GM12873 (cell line): ENCODE data around the gene RBM7.

ENCODE experiments used
- CTCF ChIP-seq: IDR thresholded peaks from 2 replicates; pipeline ENCODE4 v1.5.1; 2012; ENCODE audit warnings: low read depth, mild to moderate bottlenecking, moderate library complexity, low read length, control low read depth; ENCODE audit not compliant: insufficient read depth; ENCODE audit errors: missing control alignments

Gene RBM7

GRCh38 chr11:114366331-114367243 lies 33.9 kb upstream of the RBM7 start:
- no peak for TF ChIP-seq CTCF

- TF ChIP-seq CTCF, result no peak
These were observed 33.1 kb upstream of the RBM7 start for GRCh38 chr11:114367244-114367957.

DNA sequence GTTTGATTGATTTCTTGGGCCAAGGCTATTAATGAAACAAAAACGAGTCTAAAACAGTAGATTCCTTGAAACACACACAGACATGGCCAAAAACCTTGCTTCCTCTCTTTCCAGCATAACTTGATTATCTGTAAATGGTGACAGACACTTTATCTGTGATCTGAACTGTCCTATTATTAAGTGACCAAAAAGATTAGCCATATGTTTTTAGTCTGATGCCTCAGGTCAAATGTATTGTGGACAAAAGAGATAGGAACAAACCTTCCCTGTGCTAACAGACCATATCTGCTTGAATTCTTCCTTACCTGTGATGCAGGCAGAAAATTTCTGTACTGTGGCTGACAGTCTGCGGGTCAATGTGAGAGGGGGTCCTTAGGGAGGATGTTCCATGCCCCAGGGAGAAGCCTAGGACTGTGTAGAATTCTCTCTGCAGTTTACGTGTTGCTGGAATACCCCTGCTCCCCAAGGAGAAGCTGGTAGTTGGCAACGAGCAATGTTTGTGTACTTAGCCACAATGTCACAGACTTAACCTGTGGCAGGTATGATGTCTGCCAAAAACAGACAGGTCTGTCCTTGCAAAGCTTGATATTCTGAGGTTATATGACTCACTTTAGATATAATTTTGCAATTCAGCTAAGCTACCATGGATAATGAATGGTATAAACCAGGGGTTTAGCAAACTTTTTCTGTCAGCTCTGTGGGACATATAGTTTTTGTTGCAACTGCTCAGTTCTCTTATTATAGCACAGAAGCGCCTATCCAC lies 31.4 kb upstream of the RBM7 start:
- TF ChIP-seq CTCF, result no peak

DNA sequence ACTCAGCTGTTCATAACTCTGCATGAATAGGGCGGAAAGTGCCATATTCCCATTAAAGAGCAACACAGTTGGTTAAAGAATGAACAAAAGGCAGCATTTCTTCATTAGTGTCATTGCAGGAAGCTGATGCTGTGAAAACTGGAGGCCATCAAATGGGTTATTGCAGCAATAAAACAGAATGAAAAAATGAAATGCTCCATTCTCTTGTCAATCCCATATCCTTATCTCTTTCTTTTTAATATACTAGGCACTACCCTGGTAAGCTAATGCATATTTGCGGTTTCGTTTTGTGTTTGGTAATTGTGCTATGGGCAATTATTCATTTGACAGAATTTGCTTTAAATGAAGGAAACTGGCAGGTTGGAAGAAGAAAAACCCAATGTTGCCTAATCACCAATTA lies 25.4 kb upstream of the RBM7 start:
- TF ChIP-seq CTCF, result no peak

- no peak for TF ChIP-seq CTCF
These were observed 22.7 kb upstream of the RBM7 start for GRCh38 chr11:114377612-114378267.

GRCh38 chr11:114379394-114380069 lies 20.9 kb upstream of the RBM7 start:
- TF ChIP-seq CTCF, result no peak
